Upper lobe of right lung (tissue), 1 donor: ENCODE results near the gene CDK12. TPM values are rescaled to one million over a fixed set of nuclear protein-coding genes. Genes with fewer than 3 reads are reported as not detected.

Source experiments
- ATAC-seq: fragments of 200-7000 bp; cut with Tn5 transposase; one replicate; pipeline ENCODE4 v1.9.1; 2020; ENCODE audit warnings: mild to moderate bottlenecking, moderate library complexity
- DNase-seq: peaks from one replicate; pipeline ENCODE4 v3.0.0-alpha.2; 2020
- H3K27ac ChIP-seq: fragments of 200-600 bp; one replicate; pipeline ENCODE4 v1.8.0; 2022
- H3K27me3 ChIP-seq: fragments of 200-600 bp; one replicate; pipeline ENCODE4 v1.8.0; 2022; ENCODE audit warnings: mild to moderate bottlenecking
- H3K36me3 ChIP-seq: fragments of 200-600 bp; one replicate; pipeline ENCODE4 v1.8.0; 2022
- H3K4me1 ChIP-seq: fragments of 200-600 bp; one replicate; pipeline ENCODE4 v1.8.0; 2022
- H3K4me3 ChIP-seq: fragments of 200-600 bp; one replicate; pipeline ENCODE4 v1.8.0; 2022; ENCODE audit warnings: mild to moderate bottlenecking
- H3K9me3 ChIP-seq: fragments of 200-600 bp; one replicate; pipeline ENCODE4 v1.8.0; 2022
- intact Hi-C: fragments of 100-400 bp; cut with DNase I; formaldehyde crosslinking; loops from one replicate; pipeline ENCODE4 v1.11.0; 2022
- total RNA-seq: library from RNA; stranded (reverse); fragmentation: NEBNext Ultra II Directional; extraction: Animal tissue kit (Norgen Biotek cat#: 25700); gene quantifications from one replicate; pipeline ENCODE4 v1.2.1, GENCODE V29; 2021
- TF ChIP-seq, protein P1 (sequence below): fragments of 200-600 bp; IDR thresholded peaks from one replicate; pipeline ENCODE4 v1.8.0; 2022; ENCODE audit warnings: antibody characterized with exemption
- donor health status: DM: no; HTN: yes; CAD: no; lungs with severe emphysema.

Gene CDK12
- total RNA-seq, 1 donor from 2014 or later: 53.6 TPM

DNA sequence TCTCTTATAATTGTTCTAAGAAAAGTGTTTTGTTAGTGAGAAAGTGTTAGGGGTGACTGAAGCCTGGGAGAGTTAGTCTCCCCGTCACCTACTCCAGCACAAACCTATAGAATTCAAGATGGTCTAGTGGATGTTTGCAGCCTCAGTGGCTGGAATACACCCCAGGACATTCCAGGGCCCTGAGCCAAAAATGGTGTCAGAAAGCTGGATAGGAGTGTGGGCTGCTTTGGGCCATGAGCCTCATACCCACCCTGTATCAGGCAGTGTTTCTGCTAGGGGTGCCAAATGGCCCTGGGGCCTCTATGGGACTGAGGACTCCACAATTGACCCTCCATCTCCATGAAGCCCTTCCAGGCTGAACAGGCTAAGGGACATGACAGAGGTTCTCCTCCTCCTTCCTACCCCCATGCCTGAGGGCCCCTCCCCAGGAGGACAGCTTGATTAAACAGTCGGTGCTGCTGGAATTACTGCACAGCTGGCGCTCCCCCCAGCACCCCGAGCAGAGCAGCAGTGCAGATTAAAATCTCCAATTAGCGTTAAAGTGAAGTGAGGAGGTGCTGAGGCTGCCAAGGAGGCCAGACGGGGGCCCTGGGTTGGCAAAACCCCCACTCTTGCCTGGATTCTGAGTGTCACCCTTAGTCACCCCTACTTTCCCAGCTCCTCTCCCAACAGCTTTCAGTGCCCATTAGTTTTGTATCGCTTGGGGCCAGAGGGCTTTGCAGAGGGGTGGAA lies 87.4 kb downstream of the CDK12 start:
- Histone ChIP-seq H3K4me3 (no peak overlapping the region), H3K4me1 (peaks cover 7% of the 10 kb centered on the region), H3K27ac (no peak overlapping the region), H3K9me3 (no peaks in the 10 kb centered on the region), H3K27me3 (no peaks in the 10 kb centered on the region), H3K36me3 (peaks cover 57% of the 10 kb centered on the region)
- no peak for ATAC-seq
- intact Hi-C loops: loop anchor here (5.0 kb wide), 1 partner anchor 74 kb away; no protein-coding TSS in a partner anchor
- no peak for DNase-seq
- TF ChIP-seq, protein P1, sequence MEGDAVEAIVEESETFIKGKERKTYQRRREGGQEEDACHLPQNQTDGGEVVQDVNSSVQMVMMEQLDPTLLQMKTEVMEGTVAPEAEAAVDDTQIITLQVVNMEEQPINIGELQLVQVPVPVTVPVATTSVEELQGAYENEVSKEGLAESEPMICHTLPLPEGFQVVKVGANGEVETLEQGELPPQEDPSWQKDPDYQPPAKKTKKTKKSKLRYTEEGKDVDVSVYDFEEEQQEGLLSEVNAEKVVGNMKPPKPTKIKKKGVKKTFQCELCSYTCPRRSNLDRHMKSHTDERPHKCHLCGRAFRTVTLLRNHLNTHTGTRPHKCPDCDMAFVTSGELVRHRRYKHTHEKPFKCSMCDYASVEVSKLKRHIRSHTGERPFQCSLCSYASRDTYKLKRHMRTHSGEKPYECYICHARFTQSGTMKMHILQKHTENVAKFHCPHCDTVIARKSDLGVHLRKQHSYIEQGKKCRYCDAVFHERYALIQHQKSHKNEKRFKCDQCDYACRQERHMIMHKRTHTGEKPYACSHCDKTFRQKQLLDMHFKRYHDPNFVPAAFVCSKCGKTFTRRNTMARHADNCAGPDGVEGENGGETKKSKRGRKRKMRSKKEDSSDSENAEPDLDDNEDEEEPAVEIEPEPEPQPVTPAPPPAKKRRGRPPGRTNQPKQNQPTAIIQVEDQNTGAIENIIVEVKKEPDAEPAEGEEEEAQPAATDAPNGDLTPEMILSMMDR: no peak

DNA sequence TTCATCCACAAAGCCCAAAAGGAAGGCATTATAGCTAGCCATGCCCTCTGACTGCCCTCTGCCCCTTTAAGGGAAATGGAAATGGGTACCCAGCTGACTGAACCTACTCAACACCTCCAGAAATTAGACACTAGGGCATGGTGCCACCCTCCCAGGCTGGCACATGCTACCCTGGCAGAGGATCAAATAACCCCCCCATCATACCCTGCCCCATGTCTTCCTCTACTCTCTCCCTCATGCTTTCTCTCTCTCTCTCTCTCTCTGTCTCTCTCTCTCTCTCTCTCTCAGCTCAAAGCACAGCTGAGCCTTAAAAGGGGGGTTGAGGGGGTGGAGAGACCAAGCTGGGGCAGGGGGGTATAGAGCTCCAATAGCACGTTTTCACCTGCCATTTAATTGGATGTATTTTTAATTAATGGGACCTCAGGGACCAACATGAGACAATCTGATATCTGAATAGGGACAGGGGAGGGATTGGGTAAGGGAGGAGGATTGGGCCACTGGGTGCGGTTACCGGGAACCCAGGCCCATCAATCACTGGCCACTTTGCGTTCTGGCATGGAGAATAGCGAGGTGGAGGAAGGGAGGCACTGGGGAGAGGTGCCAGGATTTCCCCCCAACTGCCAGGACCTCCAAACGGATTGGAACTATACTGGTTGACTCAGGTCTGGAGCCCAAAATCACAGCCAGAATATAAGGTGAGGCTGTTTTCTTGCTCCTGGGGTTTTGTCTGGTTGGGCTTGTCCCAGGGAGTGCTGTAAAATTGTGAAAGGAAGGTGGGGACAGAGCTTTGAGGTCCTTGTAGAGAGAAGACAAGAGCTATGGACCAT lies 88.7 kb downstream of the CDK12 start:
- intact Hi-C loops: loop anchor here (5.0 kb wide), 1 partner anchor 72 kb away; no protein-coding TSS in a partner anchor

DNA sequence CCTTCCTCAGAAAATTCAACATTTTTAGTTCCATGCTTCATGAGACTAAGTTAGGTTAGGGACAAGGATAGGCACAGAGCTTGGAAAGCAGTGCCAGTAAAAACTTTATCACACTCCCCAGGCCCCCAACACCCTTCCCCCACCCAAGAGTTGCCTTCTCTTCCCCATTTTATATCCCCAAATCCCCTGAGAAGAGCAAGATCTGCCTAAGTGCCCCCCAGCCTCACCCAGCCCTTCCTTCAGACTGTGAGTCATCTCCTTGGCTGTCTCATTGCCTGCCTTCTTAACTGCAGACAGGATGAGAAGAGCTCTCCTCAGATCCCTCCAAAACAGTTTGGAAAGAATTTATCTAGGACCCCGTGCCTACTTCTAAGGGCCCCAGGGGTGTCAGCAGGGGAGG lies 90.6 kb downstream of the CDK12 start:
- no peak overlapping the region for H3K4me3 ChIP-seq
- TF ChIP-seq, protein P1: no peak
- no peak for DNase-seq
- intact Hi-C loops: no loop called here
- ATAC-seq: no peak
- H3K4me1 ChIP-seq: peaks cover 7% of the 10 kb centered on the region
- H3K9me3 ChIP-seq: no peaks in the 10 kb centered on the region
- peaks cover 74% of the 10 kb centered on the region for H3K36me3 ChIP-seq
- no peak overlapping the region for H3K27ac ChIP-seq
- no peaks in the 10 kb centered on the region for H3K27me3 ChIP-seq

More for the DNA sequence above, 88.7 kb downstream of the CDK12 start:
- DNase-seq (no peak), ATAC-seq (no peak)
- Histone ChIP-seq H3K9me3 (no peaks in the 10 kb centered on the region), H3K4me1 (peaks cover 7% of the 10 kb centered on the region), H3K36me3 (peaks cover 69% of the 10 kb centered on the region), H3K27ac (no peak overlapping the region), H3K4me3 (no peak overlapping the region), H3K27me3 (no peaks in the 10 kb centered on the region)
- TF ChIP-seq, protein P1: no peak

DNA sequence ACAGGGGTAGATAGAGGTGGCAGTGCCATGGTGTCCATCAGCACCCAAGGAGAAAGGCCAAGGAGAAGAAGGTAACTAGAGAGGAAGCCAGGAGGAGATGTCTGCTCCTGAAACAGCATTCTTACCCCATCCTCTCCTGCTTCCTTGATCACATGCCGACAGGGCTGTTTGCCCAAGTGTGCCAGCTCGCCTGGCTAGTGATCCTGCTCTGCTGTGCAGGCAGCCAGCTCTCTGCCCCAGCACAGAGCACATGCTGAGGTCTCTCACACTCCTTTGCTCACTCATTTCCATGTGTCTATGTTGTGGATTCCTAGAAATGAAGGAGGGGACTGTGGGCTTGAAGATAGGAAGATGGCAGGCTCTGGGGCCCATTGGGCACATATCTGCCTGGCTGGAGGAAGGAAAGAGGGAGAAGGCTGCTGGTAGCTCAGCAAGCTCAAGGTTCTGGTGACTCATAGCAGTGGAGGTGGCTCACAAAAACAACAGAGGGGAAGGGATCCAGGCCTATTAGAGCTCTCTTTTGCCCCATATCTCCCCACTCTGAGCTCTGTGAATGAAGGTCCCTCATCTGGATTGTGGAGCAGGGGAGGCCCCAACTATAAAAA lies 92.2 kb downstream of the CDK12 start:
- Histone ChIP-seq H3K27ac (no peak overlapping the region), H3K4me1 (no peaks in the 10 kb centered on the region), H3K36me3 (peaks cover 75% of the 10 kb centered on the region), H3K9me3 (no peaks in the 10 kb centered on the region), H3K4me3 (no peak overlapping the region), H3K27me3 (no peaks in the 10 kb centered on the region)
- ATAC-seq (no peak), DNase-seq (no peak)
- TF ChIP-seq, protein P1: no peak
- intact Hi-C loops: no loop called here

DNA sequence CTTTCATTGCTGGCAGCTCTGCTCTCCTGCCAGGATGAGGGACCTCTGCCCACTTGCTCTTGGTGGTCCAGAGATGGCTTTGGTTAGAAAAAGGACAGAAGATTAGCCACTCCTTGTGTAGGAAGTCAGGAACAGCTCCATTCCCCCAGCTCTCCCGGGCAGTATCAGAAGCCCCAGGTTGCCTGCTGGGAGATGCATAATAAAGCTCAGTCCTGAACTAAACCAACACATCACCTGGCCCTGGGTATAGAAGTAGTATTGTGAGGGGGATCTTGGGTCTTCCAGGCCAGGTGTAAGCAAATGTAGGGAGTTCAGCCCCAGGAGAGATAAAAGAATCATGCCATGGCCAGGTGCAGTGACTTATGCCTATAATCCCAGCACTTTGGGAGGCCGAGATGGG lies 94.1 kb downstream of the CDK12 start:
- no peaks in the 10 kb centered on the region for H3K9me3 ChIP-seq
- H3K27ac ChIP-seq: no peak overlapping the region
- no peaks in the 10 kb centered on the region for H3K4me1 ChIP-seq
- intact Hi-C loops: no loop called here
- H3K27me3 ChIP-seq: no peaks in the 10 kb centered on the region
- H3K4me3 ChIP-seq: no peak overlapping the region
- H3K36me3 ChIP-seq: peaks cover 72% of the 10 kb centered on the region
- DNase-seq (no peak), ATAC-seq (no peak)
- TF ChIP-seq, protein P1: no peak
